VCaP (cell line): ENCODE data around the gene NOC2L.
A peak's percentile ranks its signal among the peaks of the same experiment; 100 is the strongest.

Source experiments
- H3K27ac ChIP-seq: fragments of 450-650 bp; 2 replicates; pipeline ENCODE4 v1.5.1; 2017
- CTCF ChIP-seq: fragments of 450-650 bp; conservative IDR thresholded peaks from 2 replicates; pipeline ENCODE4 v1.5.1; 2017; ENCODE audit warnings: mild to moderate bottlenecking, moderate library complexity

Gene NOC2L

DNA sequence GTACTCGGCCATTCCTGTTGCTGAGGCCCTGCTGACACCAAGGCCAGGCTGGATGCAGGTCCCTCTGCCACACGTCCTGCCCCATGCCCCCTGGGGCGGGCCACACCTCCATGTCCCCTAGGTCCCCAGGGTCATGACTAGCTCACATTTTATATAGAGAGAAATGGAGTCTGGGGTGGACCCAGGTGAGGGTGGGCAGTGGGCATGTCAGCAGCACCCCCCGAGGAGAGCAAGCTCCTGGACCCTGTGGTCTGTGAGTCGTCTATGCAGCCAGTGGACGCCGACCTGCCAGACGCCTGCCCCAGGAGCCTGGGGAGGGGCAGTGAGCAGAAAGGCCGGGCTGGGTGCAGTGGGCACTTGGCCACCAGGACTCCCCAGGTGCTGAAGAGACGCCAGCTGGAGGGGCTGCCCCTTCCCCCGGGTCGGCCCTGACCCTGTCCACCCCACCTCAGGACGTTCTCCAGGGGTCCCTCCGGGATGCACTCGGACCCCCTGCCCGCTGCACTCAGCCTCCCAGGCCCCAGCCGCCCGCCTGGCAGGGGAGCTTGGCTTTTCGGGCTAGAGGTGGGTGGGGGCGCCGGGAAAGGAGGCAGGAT lies 19.4 kb downstream of the NOC2L start:
- no peak for TF ChIP-seq CTCF
- peak overlapping the region; percentile 91 for H3K27ac ChIP-seq

GRCh38 chr1:938711-939489 lies 20.2 kb downstream of the NOC2L start:
- no peak for TF ChIP-seq CTCF
- peak overlapping the region; percentile 91 for H3K27ac ChIP-seq

DNA sequence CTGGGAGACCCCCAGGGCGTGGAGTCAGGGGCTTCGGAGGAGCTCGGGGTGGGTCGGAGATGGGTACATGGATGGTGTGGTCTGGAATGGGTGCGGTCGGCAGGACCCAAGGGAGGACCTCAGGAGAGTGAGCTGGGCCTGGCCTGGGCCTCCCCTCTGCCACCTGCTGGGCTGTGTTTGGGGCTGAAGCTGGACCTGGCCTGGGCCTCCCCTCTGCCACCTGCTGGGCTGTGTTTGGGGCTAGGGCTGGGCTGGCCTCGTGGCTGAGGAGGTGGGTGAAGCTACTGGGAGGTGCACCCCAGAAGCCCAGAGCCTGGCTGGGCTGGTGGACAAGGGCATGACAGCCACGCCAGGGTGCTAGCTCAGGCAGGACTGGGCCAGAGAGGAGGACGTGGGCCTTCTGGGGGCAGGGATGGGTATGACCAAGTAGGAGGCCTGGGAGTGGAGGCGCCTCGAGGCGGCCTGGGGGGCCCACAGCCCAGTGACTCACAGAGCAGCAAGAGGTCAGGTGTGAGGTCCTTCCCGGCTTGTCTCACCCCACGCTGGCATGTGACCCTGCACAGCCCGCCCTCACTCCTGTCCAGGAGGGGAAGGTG lies 20.9 kb downstream of the NOC2L start:
- TF ChIP-seq CTCF: peak; percentile 86
- H3K27ac ChIP-seq: peak overlapping the region; percentile 91

GRCh38 chr1:937521-937920 lies 21.5 kb downstream of the NOC2L start:
- H3K27ac ChIP-seq: peak overlapping the region; percentile 91

DNA sequence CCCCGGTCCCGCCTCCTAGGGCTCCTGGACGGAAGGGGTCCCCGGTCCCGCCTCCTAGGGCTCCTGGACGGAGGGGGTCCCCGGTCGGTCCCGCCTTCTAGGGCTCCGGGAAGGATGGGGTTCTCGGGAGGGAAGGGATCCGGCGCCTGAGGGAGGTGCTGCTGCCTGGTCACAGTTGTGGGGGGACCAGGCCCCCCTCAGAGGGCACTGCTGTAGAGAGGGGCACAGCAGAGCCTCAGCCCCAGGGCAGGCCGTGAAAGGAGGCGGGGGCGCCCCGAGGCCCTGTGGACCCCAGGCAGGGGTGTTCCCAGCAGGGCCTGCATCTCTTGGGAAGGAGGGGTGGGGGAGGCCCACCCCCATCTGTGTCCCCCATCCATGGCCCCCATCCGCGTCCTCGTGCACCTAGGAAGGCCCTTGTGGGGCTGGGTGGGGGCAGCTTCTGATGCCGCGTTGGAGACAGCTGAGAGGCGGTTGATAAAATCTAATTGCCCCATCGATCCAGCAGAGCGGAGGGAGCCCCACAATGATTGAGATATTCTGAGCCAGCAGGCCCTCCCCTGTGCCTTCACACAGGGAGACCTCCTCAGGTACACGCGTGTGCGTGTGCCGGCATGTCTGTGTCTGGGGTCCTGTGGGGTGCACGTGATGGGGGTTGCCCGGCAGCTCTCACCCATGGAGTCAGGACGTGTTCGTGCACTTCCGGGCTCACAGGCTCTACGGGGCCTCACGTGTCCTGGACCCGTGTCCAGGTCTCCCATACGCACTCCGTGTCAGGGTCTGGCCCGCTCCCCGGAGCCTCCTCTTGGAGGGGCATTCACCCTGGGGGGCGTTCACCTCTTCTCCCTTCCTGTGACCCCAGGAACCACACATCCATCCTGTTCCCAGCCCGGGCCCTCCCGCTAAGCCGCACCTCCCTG lies 22.4 kb downstream of the NOC2L start:
- H3K27ac ChIP-seq: peak overlapping the region; percentile 91; the same call in 1 of the 2 replicates
- no peak for TF ChIP-seq CTCF

More at GRCh38 chr1:937521-937920, 21.5 kb downstream of the NOC2L start:
- TF ChIP-seq CTCF: no peak

GRCh38 chr1:935751-936231 lies 23.3 kb downstream of the NOC2L start:
- TF ChIP-seq CTCF: no peak
- peak overlapping the region; percentile 3; the same call in 1 of the 2 replicates for H3K27ac ChIP-seq
